ENCODE data around the gene RAB4A. TPM values are rescaled to one million over a fixed set of nuclear protein-coding genes. Genes with fewer than 3 reads are reported as not detected.

RAB4A gene
- total and polyA plus RNA-seq, 2 of the 8 experiments (the other 6 are each of a cell fraction or from before 2014, with no cell fraction given), result 13.3 to 68.8 TPM

DNA sequence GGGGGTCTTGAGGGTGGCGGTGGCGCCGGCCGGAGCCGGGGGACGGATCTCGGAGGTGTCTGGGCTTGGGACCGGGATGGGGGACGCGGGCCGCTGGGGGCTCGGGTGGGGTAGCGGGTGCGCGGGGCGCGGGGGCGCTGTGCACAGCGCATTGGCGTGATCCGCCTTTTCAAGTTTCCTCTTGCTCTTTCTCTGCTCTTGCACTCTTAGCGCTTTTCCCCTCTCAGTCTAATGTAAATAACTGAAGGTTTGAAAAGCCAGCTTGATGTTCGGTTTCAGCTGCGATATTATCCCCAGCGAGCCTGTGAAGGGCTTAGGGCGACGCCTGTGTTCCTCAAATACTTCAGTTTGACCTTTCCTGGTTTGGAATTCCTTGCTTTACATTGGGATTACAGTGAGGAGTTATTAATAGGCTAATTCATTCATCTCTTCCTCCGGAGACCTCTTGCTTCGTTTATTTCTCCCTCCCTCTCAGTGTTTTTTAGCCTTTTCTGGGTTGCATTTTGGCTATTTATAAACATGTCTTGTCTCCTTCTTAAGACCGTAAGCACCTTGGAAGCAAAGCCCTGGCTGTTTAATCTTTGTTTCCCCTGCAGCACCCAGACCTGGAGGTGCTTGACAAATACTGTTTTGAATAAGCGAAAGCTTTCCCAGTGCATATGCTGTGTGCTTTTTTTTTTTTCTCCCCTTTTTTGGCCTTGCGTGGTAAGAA, 693 bp downstream of the RAB4A start:
- Histone ChIP-seq H3K27ac (ENCODE audit: low read depth, low read length) (no peak overlapping the region), H2BK12ac (ENCODE audit: low read depth, low read length) (no peak overlapping the region), H2AK5ac (ENCODE audit: low read depth, low read length) (no peak overlapping the region), H3K36me3 (ENCODE audit: control insufficient read depth in 2 of 4, insufficient read depth in 4 of 4, low read length in 3 of 4) (no peaks in the 10 kb centered on the region; a peak in 1 of 8 replicates), H3K14ac (ENCODE audit: insufficient read length) (no peak overlapping the region), H2BK20ac (ENCODE audit: low read length) (no peak overlapping the region), H3K9me3 (ENCODE audit: insufficient read depth in 2 of 2, low read depth in 1 of 2, low read length in 1 of 2) (no peaks in the 10 kb centered on the region; a peak in 1 of 4 replicates), H2AFZ (ENCODE audit: low read length) (peak overlapping the region; percentile 38; the same call in 1 of the 2 replicates), H3K79me1 (ENCODE audit: low read depth, low read length) (peaks cover 9% of the 10 kb centered on the region), H2BK5ac (ENCODE audit: low read depth, low read length) (no peak overlapping the region; the same call in 1 of the 2 replicates), H3K23me2 (ENCODE audit: low read depth, low read length) (no peaks in the 10 kb centered on the region; the same call in 1 of the 2 replicates), H3K23ac (ENCODE audit: insufficient read length) (no peak overlapping the region), H3K4me1 (replicated peaks in 1 of 4; ENCODE audit: control insufficient read depth in 3 of 4, insufficient read depth in 4 of 4, low read length in 3 of 4) (peaks cover 3 to 12% (median 8%) of the 10 kb centered on the region in 4 experiments), H3K4me3 (ENCODE audit: extremely low read depth in 1 of 4, insufficient read depth in 2 of 4, low read depth in 3 of 4, low read length in 4 of 4) (peak overlapping the region; percentile 75 to 91 (median 76)), H4K20me1 (replicated peaks in 1 of 2; ENCODE audit: control insufficient read depth in 1 of 2, insufficient read depth in 2 of 2, low read length in 2 of 2) (peaks cover 4 to 9% of the 10 kb centered on the region in 2 experiments), H3K56ac (replicated peaks; ENCODE audit: insufficient read length, low read depth, low read length) (no peak overlapping the region), H3K4ac (replicated peaks; ENCODE audit: insufficient read length, low read depth, low read length) (no peak overlapping the region), H3K4me2 (ENCODE audit: insufficient read depth in 1 of 2, low read depth in 2 of 2, low read length in 2 of 2) (peak overlapping the region; percentile 75 to 94), H2BK15ac (ENCODE audit: low read length) (no peak overlapping the region), H4K5ac (ENCODE audit: insufficient read length, low read depth, low read length) (no peak overlapping the region), H4K8ac (ENCODE audit: extremely low read depth, insufficient read depth, low read length) (peak overlapping the region; percentile 46; the same call in 1 of the 2 replicates), H2BK120ac (replicated peaks; ENCODE audit: low read depth, low read length) (no peak overlapping the region), H3K18ac (ENCODE audit: extremely low read depth, low read length) (0 out of 2 replicates have a peak overlapping the region, but pooled peaks have one; percentile 16), H4K91ac (replicated peaks; ENCODE audit: insufficient read length, low read length) (no peak overlapping the region), H3K9ac (replicated peaks in 1 of 4; ENCODE audit: extremely low read depth in 1 of 4, low read depth in 3 of 4, low read length in 3 of 4) (peak overlapping the region; percentile 3 to 76 (median 44); a peak in 6 of 7 replicates), H3K27me3 (replicated peaks in 1 of 4; ENCODE audit: control insufficient read depth in 3 of 4, extremely low read depth in 1 of 4, insufficient read depth in 3 of 4, low read length in 3 of 4) (peaks cover 0 to 10% (median 6%) of the 10 kb centered on the region in 4 experiments; a peak in 5 of 7 replicates), H3K79me2 (ENCODE audit: control insufficient read depth in 1 of 2, insufficient read depth in 2 of 2, low read length in 2 of 2) (peaks cover 7 to 49% of the 10 kb centered on the region in 2 experiments)
- TF ChIP-seq BACH1 (IDR thresholded peaks at IDR 0.05; ENCODE audit: low read length) (no peak), SIN3A (conservative IDR thresholded peaks at IDR 0.05 in 1 of 2, IDR thresholded peaks at IDR 0.05 in 1 of 2; ENCODE audit: low read depth in 1 of 2, low read length in 2 of 2) (0 out of 4 replicates have a peak, but pooled peaks of 1 of the 2 experiments have one; percentile 4)
- CTCF ChIA-PET (ENCODE audit: partially characterized antibody), result interaction anchor here (0.6 to 1.7 kb wide), 2 partner anchors 107 to 209 kb away, joined by 3 to 5 read pairs; no protein-coding TSS in a partner anchor
- DNase-seq (ENCODE audit: low read depth in 1 of 2, low spot score in 2 of 2) (no peak), FAIRE-seq (no peak)
- POLR2A ChIA-PET (ENCODE audit: partially characterized antibody), result interaction anchor here (0.8 to 1.3 kb wide), 4 partner anchors 13 to 237 kb away, joined by 3 read pairs; partner anchors contain the start of gene NUP133
- 8% methylated on average over 10 of the region's 32 CpGs; no CpG with 5 or more reads in 1 of the 2 experiments for WGBS, 2 experiments (ENCODE audit: extremely low coverage in 1 of 2, insufficient coverage in 1 of 2, insufficient read length in 1 of 2, insufficient replicate concordance in 2 of 2, low coverage in 1 of 2, low lambda C conversion rate in 2 of 2, missing lambda C conversion rate in 1 of 2)
